ENCODE data around the gene RRP8.

GRCh38 chr11:6553634-6554033 lies 49.8 kb downstream of the RRP8 start:
- TF ChIP-seq CTCF (IDR thresholded peaks at IDR 0.05; ENCODE audit: poor library complexity) (no peak), EZH2 (IDR thresholded peaks at IDR 0.05; ENCODE audit: borderline replicate concordance) (no peak), EZH2phosphoT487 (IDR thresholded peaks at IDR 0.05; ENCODE audit: low read depth, severe bottlenecking, unreplicated experiment) (no peak)
